ENCODE data around the gene SH3BP5. TPM values are rescaled to one million over a fixed set of nuclear protein-coding genes. Genes with fewer than 3 reads are reported as not detected.
A peak's percentile ranks its signal among the peaks of the same experiment; 100 is the strongest.

SH3BP5 gene, protein sequence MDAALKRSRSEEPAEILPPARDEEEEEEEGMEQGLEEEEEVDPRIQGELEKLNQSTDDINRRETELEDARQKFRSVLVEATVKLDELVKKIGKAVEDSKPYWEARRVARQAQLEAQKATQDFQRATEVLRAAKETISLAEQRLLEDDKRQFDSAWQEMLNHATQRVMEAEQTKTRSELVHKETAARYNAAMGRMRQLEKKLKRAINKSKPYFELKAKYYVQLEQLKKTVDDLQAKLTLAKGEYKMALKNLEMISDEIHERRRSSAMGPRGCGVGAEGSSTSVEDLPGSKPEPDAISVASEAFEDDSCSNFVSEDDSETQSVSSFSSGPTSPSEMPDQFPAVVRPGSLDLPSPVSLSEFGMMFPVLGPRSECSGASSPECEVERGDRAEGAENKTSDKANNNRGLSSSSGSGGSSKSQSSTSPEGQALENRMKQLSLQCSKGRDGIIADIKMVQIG
- 10 to 100 TPM; 13.7 to 21.8 TPM for total RNA-seq

DNA sequence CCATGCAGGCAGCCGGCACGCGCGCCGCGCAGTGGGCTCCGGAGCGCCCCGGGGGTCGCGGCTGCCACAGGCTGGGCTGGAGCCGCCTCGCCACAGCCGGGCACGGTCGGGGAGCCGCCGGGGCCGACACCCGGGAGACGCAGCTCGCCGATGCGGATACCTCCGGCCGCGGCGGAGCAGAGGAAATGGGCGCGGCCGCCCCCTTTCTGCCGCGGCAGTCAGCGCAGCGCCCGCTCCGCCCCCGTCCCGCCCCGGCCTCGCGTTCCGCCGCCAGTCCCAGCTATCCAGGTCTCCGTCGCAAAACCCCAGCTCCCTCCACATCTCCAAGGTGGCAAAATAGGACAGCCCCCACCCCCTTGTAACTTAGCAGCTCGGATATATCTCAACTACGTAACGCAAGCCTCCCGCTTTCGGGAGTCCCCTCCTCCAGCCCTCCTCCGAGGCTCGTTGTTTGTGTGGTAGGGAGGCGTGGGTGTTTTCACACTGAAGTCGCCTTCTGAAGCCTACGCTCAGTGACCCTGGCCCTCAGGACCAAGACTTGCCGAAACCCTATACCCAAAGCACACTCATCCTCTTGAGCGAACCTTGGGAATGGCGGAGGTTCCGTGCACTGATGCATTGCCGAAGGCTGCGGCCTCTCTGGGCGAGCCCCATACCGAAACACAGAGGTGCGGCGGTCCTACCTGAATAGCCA, at the start of gene SH3BP5:
Gene SH3BP5, minus strand, starts transcription at position 182 of the 694 bp plus-strand sequence. Its CDS starts 178 bp downstream, at position 4.
- peak within 1 kb of the TSS; percentile 33 to 72 for H3K4me3 ChIP-seq
- peak; percentile 91 for ATAC-seq
- peak; percentile 65 to 74 (median 72) for DNase-seq
- WGBS, 2 donors = 9 to 10% methylated on average over 6 to 60 of the region's 66 CpGs
- peak in 2 of 3 donors; percentile 19 to 22 for TF ChIP-seq POLR2A (IDR thresholded peaks at IDR 0.05)
- TF ChIP-seq, protein P1, sequence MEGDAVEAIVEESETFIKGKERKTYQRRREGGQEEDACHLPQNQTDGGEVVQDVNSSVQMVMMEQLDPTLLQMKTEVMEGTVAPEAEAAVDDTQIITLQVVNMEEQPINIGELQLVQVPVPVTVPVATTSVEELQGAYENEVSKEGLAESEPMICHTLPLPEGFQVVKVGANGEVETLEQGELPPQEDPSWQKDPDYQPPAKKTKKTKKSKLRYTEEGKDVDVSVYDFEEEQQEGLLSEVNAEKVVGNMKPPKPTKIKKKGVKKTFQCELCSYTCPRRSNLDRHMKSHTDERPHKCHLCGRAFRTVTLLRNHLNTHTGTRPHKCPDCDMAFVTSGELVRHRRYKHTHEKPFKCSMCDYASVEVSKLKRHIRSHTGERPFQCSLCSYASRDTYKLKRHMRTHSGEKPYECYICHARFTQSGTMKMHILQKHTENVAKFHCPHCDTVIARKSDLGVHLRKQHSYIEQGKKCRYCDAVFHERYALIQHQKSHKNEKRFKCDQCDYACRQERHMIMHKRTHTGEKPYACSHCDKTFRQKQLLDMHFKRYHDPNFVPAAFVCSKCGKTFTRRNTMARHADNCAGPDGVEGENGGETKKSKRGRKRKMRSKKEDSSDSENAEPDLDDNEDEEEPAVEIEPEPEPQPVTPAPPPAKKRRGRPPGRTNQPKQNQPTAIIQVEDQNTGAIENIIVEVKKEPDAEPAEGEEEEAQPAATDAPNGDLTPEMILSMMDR (IDR thresholded peaks at IDR 0.05) = peak; percentile 60 to 85 (median 70)
- intact Hi-C loops (cut with DNase I) = loop anchor here (10.0 kb wide), 1 partner anchor 58 kb away; no protein-coding TSS in a partner anchor
- peak within 1 kb of the TSS in 3 of 4 donors; percentile 45 to 54 (median 51) for H3K27ac ChIP-seq
- H3K27me3 ChIP-seq = no peaks in the 10 kb centered on the region
- no peaks in the 10 kb centered on the region for H3K36me3 ChIP-seq (replicated peaks in 1 of 2; ENCODE audit: insufficient read depth in 1 of 2, low read depth in 2 of 2)
- H3K9me3 ChIP-seq = no peaks in the 10 kb centered on the region
- H3K4me1 ChIP-seq = peaks cover 12% of the 10 kb centered on the region

DNA sequence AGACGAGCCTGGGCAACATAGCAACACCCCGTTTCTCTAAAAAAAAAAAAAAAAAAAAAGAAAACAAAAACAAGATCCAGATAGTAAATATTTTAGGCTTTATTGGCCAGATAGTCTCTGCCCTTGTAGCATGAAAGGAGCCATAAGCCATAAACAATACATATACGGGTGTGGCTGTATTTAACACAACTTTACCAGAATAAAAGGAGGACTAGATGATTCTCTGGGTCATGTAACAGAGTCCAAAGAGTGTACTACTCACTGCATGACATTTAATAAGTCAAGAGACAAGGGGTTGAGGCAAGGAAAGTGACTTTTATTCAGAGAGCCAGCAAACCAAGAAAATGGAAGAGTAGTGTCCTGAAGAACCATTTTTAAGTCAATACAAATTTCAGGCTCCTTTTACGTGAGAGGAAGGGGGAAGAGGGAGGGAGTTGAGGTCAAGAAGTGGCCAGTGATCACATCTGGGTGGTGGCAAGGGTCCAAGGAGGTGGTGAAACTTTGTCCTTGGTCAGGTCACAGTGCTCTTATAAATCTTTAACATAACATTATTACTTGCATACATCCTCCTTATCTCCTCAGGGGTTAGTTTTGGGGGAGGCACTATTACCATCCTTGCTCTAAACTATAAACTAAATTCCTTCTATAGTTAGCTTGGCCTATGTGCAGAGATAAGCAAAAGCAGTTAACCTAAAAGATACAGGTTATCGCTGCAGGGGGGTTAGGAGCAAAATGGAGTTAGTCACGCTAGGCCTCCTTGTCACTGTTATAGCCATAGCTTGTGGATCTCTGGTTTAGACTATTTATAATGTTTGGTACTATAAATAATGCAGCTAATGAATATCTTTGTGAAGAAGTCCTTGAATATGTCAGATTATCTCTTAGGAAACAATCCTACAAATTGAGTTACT, 48.8 kb upstream of the SH3BP5 start:
- no peaks in the 10 kb centered on the region for H3K9me3 ChIP-seq
- H3K36me3 ChIP-seq (replicated peaks in 1 of 2; ENCODE audit: insufficient read depth in 1 of 2, low read depth in 2 of 2) = no peaks in the 10 kb centered on the region
- TF ChIP-seq, protein P1 (IDR thresholded peaks at IDR 0.05) = no peak
- TF ChIP-seq POLR2A (IDR thresholded peaks at IDR 0.05) = no peak
- intact Hi-C loops (cut with DNase I) = loop anchor here (5.0 kb wide), 1 partner anchor 114 kb away; no protein-coding TSS in a partner anchor
- 58 to 61% methylated on average over 6 of the region's 6 CpGs for WGBS, 2 donors
- ATAC-seq = no peak
- peaks cover 6% of the 10 kb centered on the region for H3K4me1 ChIP-seq
- no peak overlapping the region for H3K4me3 ChIP-seq
- no peak overlapping the region for H3K27ac ChIP-seq
- H3K27me3 ChIP-seq = no peaks in the 10 kb centered on the region
- no peak for DNase-seq

DNA sequence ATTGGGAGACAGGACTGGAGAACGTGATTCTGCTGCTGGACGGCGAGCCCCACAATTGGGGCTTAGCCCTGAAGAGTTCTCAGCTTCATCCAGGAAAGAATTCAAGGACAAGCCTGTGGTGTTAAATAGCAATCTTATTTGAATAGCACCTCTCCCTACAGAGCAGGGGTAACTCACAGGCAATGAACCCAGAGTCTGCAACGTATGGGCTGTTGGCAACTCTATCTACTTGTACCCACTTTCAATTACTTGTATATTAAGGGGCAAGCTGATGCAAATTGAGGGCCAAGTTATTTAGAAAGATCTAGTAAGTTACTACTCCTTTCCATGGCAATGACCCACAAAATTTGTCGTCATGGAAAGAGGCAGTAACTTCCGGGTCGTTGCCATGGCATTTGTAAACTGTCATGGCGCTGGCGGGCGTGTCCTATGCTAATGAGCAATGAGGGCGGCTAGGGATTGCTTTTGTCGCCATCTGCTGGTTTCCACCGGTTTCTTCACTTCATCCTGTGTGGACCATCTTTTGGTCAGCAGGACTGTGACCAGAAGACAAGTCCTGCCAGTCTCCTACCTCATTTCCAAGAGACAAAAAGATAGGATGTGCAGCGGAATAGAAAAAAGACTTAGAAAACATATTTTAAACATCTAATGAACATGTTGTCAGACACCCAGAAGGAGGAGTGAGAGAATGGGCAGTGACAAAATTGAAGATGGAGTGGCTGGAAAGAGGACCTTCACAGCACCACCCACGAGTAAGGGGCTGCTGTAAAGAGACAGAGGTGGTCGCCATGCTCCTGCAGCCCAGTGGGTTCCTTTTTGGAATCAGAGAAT, 45.8 kb upstream of the SH3BP5 start:
- TF ChIP-seq POLR2A (IDR thresholded peaks at IDR 0.05) = no peak
- TF ChIP-seq, protein P1 (IDR thresholded peaks at IDR 0.05) = peak; percentile 51 to 94 (median 92)
- peak; percentile 99 for ATAC-seq
- Histone ChIP-seq H3K27ac (peak overlapping the region; percentile 25 to 68 (median 46)), H3K27me3 (no peaks in the 10 kb centered on the region), H3K36me3 (replicated peaks in 1 of 2; ENCODE audit: insufficient read depth in 1 of 2, low read depth in 2 of 2) (no peaks in the 10 kb centered on the region), H3K4me3 (no peak overlapping the region), H3K4me1 (peaks cover 6% of the 10 kb centered on the region), H3K9me3 (no peaks in the 10 kb centered on the region)
- intact Hi-C loops (cut with DNase I) = no loop called here
- WGBS, 2 donors = 16 to 17% methylated on average over 16 of the region's 16 CpGs
- DNase-seq = peak; percentile 96 to 98 (median 98)
